SK-N-SH treated with all-trans-retinoic acid at 6 μM for 48 hours (cell line): Measurements from ENCODE around the gene SEC24D.

Experiments used
- ARNTL ChIP-seq: fragments of 450-650 bp; formaldehyde crosslinking; IDR thresholded peaks from 2 replicates; pipeline ENCODE4 v1.5.0; 2020; ENCODE audit warnings: low read depth, mild to moderate bottlenecking, moderate library complexity, borderline replicate concordance
- ESRRG ChIP-seq: fragments of 250-450 bp; sonication (Bioruptor Pico); IDR thresholded peaks from 2 replicates; pipeline ENCODE4 v1.6.1; 2021; ENCODE audit warnings: mild to moderate bottlenecking
- GLIS3 ChIP-seq: fragments of 250-450 bp; sonication (Bioruptor Pico); IDR thresholded peaks from 2 replicates; pipeline ENCODE4 v1.5.0; 2020; ENCODE audit warnings: mild to moderate bottlenecking, moderate library complexity
- POU6F1 ChIP-seq: fragments of 250-450 bp; sonication (Bioruptor Pico); IDR thresholded peaks from 2 replicates; pipeline ENCODE4 v1.8.0; 2021; ENCODE audit warnings: low read depth, mild to moderate bottlenecking, moderate library complexity, borderline replicate concordance
- RARB ChIP-seq: fragments of 250-450 bp; sonication (Bioruptor Pico); IDR thresholded peaks from 2 replicates; pipeline ENCODE4 v1.8.0; 2021; ENCODE audit warnings: mild to moderate bottlenecking, moderate library complexity
- TOX ChIP-seq: fragments of 250-450 bp; sonication (Bioruptor Pico); IDR thresholded peaks from 2 replicates; pipeline ENCODE4 v1.8.0; 2021; ENCODE audit warnings: mild to moderate bottlenecking, moderate library complexity, borderline replicate concordance
- TSHZ2 ChIP-seq: fragments of 250-450 bp; sonication (Bioruptor Pico); IDR thresholded peaks from 2 replicates; pipeline ENCODE4 v1.5.0; 2020; ENCODE audit warnings: mild to moderate bottlenecking, moderate library complexity
- ZFP3 ChIP-seq: fragments of 250-450 bp; sonication (Bioruptor Pico); IDR thresholded peaks from 2 replicates; pipeline ENCODE4 v1.5.0; 2020; ENCODE audit warnings: mild to moderate bottlenecking, moderate library complexity
- ZNF565 ChIP-seq: fragments of 450-650 bp; formaldehyde crosslinking; conservative IDR thresholded peaks from 2 replicates; pipeline ENCODE4 v1.5.0; 2020; ENCODE audit warnings: low read depth, mild to moderate bottlenecking, moderate library complexity
- ZNF70 ChIP-seq: fragments of 450-650 bp; formaldehyde crosslinking; IDR thresholded peaks from 2 replicates; pipeline ENCODE4 v1.5.0; 2020; ENCODE audit warnings: mild to moderate bottlenecking, moderate library complexity
- ZNF8 ChIP-seq: fragments of 450-650 bp; formaldehyde crosslinking; IDR thresholded peaks from 2 replicates; pipeline ENCODE4 v1.5.0; 2020; ENCODE audit warnings: mild to moderate bottlenecking, moderate library complexity
- TF ChIP-seq, protein P1 (sequence below): fragments of 250-450 bp; sonication (Bioruptor Pico); IDR thresholded peaks from 2 replicates; pipeline ENCODE4 v1.8.0; 2020; ENCODE audit warnings: mild to moderate bottlenecking, moderate library complexity, borderline replicate concordance

DNA sequence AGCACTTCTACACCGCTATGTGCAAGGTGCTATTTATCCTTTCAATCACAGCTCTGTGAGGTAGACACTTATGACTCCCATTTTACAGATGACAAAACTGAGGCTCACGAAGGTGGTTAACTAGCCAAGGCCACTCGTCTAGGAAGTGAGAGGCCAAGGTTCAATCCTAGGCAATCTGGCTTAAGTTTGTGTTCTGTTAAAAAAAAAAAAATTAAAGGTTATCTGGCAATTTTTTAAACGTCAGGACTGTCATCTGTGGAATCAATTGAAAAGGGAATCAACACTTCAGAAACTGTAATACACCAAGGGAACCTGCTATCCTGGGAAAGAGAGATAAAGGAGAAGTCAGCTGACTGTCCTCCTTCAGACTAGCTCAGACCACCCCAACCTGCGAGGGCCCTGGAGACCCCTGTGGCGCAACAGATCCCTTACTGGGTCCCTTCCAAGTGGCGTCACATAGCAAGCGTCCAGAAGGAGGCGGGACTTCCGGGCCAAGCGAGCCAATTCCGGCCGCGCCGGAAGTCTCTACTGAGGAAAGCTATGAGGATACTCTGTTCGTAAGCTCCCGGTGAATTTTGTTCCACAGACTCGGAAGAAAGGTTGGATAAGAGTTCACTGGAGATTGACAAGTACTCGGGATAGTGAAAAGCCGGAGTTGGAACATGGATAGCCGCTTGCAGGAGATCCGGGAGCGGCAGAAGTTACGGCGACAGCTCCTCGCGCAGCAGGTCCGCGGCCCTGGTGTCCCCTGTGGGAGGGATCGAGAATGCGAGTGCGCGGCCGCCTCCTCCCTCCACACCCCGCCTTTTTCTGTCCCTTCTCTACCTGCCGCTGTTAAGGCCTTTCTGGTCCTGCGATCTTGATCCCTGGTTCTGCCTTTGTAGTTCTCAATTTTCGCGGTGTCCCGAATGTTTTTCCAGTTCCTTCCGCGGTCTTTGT is 150.8 kb downstream of the SEC24D start, which contains the start of gene METTL14:
- TF ChIP-seq ZNF70 (CRISPR knock-in tag) (no peak), TOX (CRISPR knock-in tag) (no peak), GLIS3 (CRISPR knock-in tag) (0 out of 2 replicates have a peak, but pooled peaks have one; percentile 29), RARB (CRISPR knock-in tag) (no peak), ZNF8 (CRISPR knock-in tag) (no peak), ZFP3 (CRISPR knock-in tag) (no peak; the same call in 1 of the 2 replicates), POU6F1 (CRISPR knock-in tag) (no peak), TSHZ2 (CRISPR knock-in tag) (no peak), ZNF565 (no peak), ESRRG (no peak), ARNTL (CRISPR knock-in tag) (no peak)
- TF ChIP-seq, protein P1, sequence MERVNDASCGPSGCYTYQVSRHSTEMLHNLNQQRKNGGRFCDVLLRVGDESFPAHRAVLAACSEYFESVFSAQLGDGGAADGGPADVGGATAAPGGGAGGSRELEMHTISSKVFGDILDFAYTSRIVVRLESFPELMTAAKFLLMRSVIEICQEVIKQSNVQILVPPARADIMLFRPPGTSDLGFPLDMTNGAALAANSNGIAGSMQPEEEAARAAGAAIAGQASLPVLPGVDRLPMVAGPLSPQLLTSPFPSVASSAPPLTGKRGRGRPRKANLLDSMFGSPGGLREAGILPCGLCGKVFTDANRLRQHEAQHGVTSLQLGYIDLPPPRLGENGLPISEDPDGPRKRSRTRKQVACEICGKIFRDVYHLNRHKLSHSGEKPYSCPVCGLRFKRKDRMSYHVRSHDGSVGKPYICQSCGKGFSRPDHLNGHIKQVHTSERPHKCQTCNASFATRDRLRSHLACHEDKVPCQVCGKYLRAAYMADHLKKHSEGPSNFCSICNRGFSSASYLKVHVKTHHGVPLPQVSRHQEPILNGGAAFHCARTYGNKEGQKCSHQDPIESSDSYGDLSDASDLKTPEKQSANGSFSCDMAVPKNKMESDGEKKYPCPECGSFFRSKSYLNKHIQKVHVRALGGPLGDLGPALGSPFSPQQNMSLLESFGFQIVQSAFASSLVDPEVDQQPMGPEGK (CRISPR knock-in tag), result no peak
